PC-9 (cell line): ENCODE results near the gene RGS6. TPM values are rescaled to one million over a fixed set of nuclear protein-coding genes. Genes with fewer than 3 reads are reported as not detected.

ENCODE experiments used
- BruUV-seq: library from RNA; stranded (reverse); fragments of 400-500 nt; replicated peaks from 2 replicates; lab custom pipeline; 2021; lab: Mats Ljungman, UMichigan
- CTCF ChIA-PET: fragments of 300-600 bp; sonication (Branson Sonifier 250); formaldehyde crosslinking; loops from one replicate; lab custom pipeline; 2022; ENCODE audit warnings: antibody characterized with exemption; lab: Charles Lee
- POLR2A ChIA-PET: fragments of 300-600 bp; sonication (Branson Sonifier 250); formaldehyde crosslinking; loops from one replicate; lab custom pipeline; 2022; ENCODE audit warnings: antibody characterized with exemption; ENCODE audit not compliant: unreplicated experiment; lab: Charles Lee
- DNase-seq, 2 experiments: peaks; one replicate each; pipeline versions ENCODE4 v3.0.0 to v3.0.0-alpha.2; 2015 to 2022; ENCODE audit warnings: mixed read lengths in 1 of 2
- H2AFZ ChIP-seq: fragments of 200-600 bp; sonication (generic); 2 replicates; pipeline ENCODE4 v1.8.1; 2017; ENCODE audit warnings: antibody characterized with exemption
- H3F3A ChIP-seq: fragments of 200-600 bp; sonication (generic); 2 replicates; pipeline ENCODE4 v1.8.1; 2017; ENCODE audit warnings: antibody characterized with exemption, mild to moderate bottlenecking, low read depth; ENCODE audit not compliant: insufficient read depth
- H3K27ac ChIP-seq: fragments of 200-600 bp; sonication (generic); 2 replicates; pipeline ENCODE4 v1.6.1; 2016; ENCODE audit warnings: mixed run types
- H3K27me3 ChIP-seq: fragments of 200-600 bp; sonication (generic); 2 replicates; pipeline ENCODE4 v1.6.1; 2016; ENCODE audit warnings: low read depth, mixed run types; ENCODE audit not compliant: insufficient read depth
- H3K36me3 ChIP-seq: fragments of 200-600 bp; sonication (generic); 2 replicates; pipeline ENCODE4 v1.6.1; 2016; ENCODE audit warnings: low read depth, mixed run types
- H3K4me1 ChIP-seq: fragments of 200-600 bp; sonication (generic); replicated peaks from 2 replicates; pipeline ENCODE4 v1.6.1; 2016; ENCODE audit warnings: mixed run types; ENCODE audit not compliant: insufficient read depth
- H3K4me2 ChIP-seq: fragments of 200-600 bp; sonication (generic); 2 replicates; pipeline ENCODE4 v1.6.1; 2017; ENCODE audit warnings: mixed run types
- H3K4me3 ChIP-seq: fragments of 200-600 bp; sonication (generic); 2 replicates; pipeline ENCODE4 v1.6.1; 2016; ENCODE audit warnings: mixed run types
- H3K79me2 ChIP-seq: fragments of 200-600 bp; sonication (generic); 2 replicates; pipeline ENCODE4 v1.6.1; 2017; ENCODE audit warnings: low read depth, mixed run types
- H3K9me2 ChIP-seq: fragments of 200-600 bp; sonication (generic); 2 replicates; pipeline ENCODE4 v1.8.1; 2017; ENCODE audit warnings: mild to moderate bottlenecking; ENCODE audit not compliant: insufficient read depth
- H3K9me3 ChIP-seq: fragments of 200-600 bp; sonication (generic); 2 replicates; pipeline ENCODE4 v1.8.1; 2016; ENCODE audit warnings: low read depth; ENCODE audit not compliant: insufficient read depth
- H4K20me1 ChIP-seq: fragments of 200-600 bp; sonication (generic); 2 replicates; pipeline ENCODE4 v1.8.1; 2017; ENCODE audit not compliant: insufficient read depth
- CTCF ChIP-seq: fragments of 200-600 bp; sonication (generic); conservative IDR thresholded peaks from 2 replicates; pipeline ENCODE4 v1.6.1; 2017; ENCODE audit warnings: mixed run types, antibody characterized with exemption, mild to moderate bottlenecking, moderate library complexity
- EZH2 ChIP-seq: fragments of 200-600 bp; sonication (generic); IDR thresholded peaks from 2 replicates; pipeline ENCODE4 v1.8.0; 2017; ENCODE audit warnings: antibody characterized with exemption, low read depth
- intact Hi-C: fragments of 100-400 bp; cut with micrococcal nuclease; formaldehyde crosslinking; loops from one replicate; pipeline ENCODE4 v1.10.0; 2022; ENCODE audit not compliant: unreplicated experiment
- total RNA-seq: library from RNA; stranded (reverse); gene quantifications from 2 replicates; pipeline ENCODE4 v1.2.3, GENCODE V29; 2021

RGS6 gene
- total RNA-seq, 1 experiment from 2014 or later, result not detected

- no peaks in the 10 kb centered on the region for H4K20me1 ChIP-seq
- ChIA-PET POLR2A (no interaction called here), CTCF (no interaction called here)
- no peak for DNase-seq
- H2AFZ ChIP-seq, result no peak overlapping the region
- no peak overlapping the region for H3K27ac ChIP-seq
- TF ChIP-seq EZH2 (no peak), CTCF (no peak)
- no peaks in the 10 kb centered on the region for H3K36me3 ChIP-seq
- no peaks in the 10 kb centered on the region for H3K9me3 ChIP-seq
- H3F3A ChIP-seq, result no peaks in the 10 kb centered on the region
- H3K79me2 ChIP-seq, result no peaks in the 10 kb centered on the region
- no peaks in the 10 kb centered on the region for H3K9me2 ChIP-seq
- intact Hi-C loops, result no loop called here
- no peak overlapping the region for H3K4me2 ChIP-seq
- no peaks in the 10 kb centered on the region for H3K4me1 ChIP-seq
- H3K27me3 ChIP-seq, result peaks cover 93% of the 10 kb centered on the region
- H3K4me3 ChIP-seq, result no peak overlapping the region
- no TSS peak for BruUV-seq
These were observed 620.0 kb downstream of the RGS6 start for GRCh38 chr14:72552236-72552635.

- POLR2A ChIA-PET, result no interaction called here
- CTCF ChIA-PET, result no interaction called here
- Histone ChIP-seq H3K4me1 (no peaks in the 10 kb centered on the region), H4K20me1 (no peaks in the 10 kb centered on the region), H3K4me3 (no peak overlapping the region), H3K4me2 (no peak overlapping the region), H3K27ac (no peak overlapping the region), H3K27me3 (peaks cover 93% of the 10 kb centered on the region), H3K79me2 (no peaks in the 10 kb centered on the region), H3K36me3 (no peaks in the 10 kb centered on the region), H3K9me3 (no peaks in the 10 kb centered on the region), H3K9me2 (no peaks in the 10 kb centered on the region), H2AFZ (no peak overlapping the region), H3F3A (no peaks in the 10 kb centered on the region)
- no TSS peak for BruUV-seq
- no peak for TF ChIP-seq CTCF
- TF ChIP-seq EZH2, result no peak
- no peak for DNase-seq
- intact Hi-C loops, result no loop called here
These were observed 620.9 kb downstream of the RGS6 start for GRCh38 chr14:72553161-72553560.

GRCh38 chr14:72553656-72554055 is 621.4 kb downstream of the RGS6 start:
- H3K4me1 ChIP-seq, result no peaks in the 10 kb centered on the region
- H3F3A ChIP-seq, result no peaks in the 10 kb centered on the region
- no peak overlapping the region for H2AFZ ChIP-seq
- H3K27ac ChIP-seq, result no peak overlapping the region
- CTCF ChIA-PET, result no interaction called here
- no peaks in the 10 kb centered on the region for H3K9me3 ChIP-seq
- H3K79me2 ChIP-seq, result no peaks in the 10 kb centered on the region
- no peaks in the 10 kb centered on the region for H3K36me3 ChIP-seq
- intact Hi-C loops, result no loop called here
- H4K20me1 ChIP-seq, result no peaks in the 10 kb centered on the region
- BruUV-seq, result no TSS peak
- no peak overlapping the region for H3K4me3 ChIP-seq
- H3K4me2 ChIP-seq, result no peak overlapping the region
- POLR2A ChIA-PET, result no interaction called here
- no peaks in the 10 kb centered on the region for H3K9me2 ChIP-seq
- TF ChIP-seq EZH2, result no peak
- no peak for TF ChIP-seq CTCF
- peaks cover 93% of the 10 kb centered on the region for H3K27me3 ChIP-seq
- no peak for DNase-seq
